HG03108 (cell line): ENCODE results near the gene NAA25.
"Not testable (repeated sequence)": the region's sequence is repeated elsewhere in the genome, so short reads cannot be mapped to it uniquely, and the experiment has no call there.

Source experiments
- ATAC-seq: cut with Tn5 transposase; IDR thresholded peaks from one replicate; pipeline ENCODE4 v1.9.1; 2021; ENCODE audit warnings: moderate library complexity; ENCODE audit not compliant: unreplicated experiment

Gene NAA25

DNA sequence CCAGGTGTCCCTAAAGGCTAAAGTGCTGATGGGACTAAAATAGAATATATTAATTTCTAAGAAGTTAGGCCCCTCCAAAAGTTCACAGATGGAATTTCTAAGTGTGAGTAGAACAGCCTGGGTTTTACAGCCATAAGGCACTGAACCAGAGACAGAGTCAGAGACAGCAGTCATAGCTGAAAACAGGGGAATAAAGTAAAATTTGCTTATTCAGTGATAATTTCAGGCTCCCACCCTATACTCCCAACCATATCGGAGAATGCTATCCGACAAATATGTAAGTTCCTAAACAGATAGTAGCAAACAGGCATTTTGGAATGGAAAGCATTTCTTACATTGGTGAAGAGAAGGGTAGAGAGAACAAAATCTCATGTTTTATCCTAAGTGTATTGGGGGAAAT lies 45.3 kb downstream of the NAA25 start:
- no peak for ATAC-seq

DNA sequence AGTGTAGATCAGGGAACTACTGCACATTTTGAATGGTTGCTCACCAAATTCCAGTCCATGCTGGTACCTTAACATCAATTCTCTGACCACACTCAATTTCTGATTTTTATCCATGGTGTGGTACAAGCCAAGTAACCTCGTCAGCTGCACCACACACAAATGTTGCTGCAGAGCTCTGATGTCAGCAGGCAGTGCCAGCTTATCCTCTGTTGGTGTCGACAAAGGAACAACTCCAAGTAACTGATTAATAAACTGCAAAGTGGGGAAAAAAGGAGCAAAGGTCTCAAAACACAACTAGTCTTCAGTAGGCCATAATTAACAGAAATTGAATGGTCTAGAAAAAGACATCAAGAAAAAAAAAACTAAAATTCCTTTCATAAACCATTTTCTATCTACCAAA lies 47.4 kb downstream of the NAA25 start:
- no peak for ATAC-seq

DNA sequence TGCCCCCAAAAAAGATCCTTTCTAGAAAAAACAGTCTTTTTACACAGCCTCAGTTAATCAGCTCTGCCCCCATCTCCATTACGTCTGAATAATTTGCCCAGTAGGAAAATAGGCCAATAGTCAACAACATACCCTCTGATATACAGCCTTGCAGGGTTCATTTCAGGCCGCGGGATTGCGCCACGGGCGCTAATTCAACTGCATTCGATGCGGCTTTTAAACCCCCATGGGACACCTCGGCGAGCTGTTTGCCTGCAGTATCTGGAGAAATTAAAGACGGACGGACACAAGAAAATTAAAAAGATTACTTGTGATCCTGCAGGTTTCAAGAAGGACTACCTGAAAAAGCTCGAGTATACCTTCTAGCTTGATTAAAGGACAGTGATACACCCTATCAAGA lies 59.2 kb downstream of the NAA25 start:
- no peak for ATAC-seq

DNA sequence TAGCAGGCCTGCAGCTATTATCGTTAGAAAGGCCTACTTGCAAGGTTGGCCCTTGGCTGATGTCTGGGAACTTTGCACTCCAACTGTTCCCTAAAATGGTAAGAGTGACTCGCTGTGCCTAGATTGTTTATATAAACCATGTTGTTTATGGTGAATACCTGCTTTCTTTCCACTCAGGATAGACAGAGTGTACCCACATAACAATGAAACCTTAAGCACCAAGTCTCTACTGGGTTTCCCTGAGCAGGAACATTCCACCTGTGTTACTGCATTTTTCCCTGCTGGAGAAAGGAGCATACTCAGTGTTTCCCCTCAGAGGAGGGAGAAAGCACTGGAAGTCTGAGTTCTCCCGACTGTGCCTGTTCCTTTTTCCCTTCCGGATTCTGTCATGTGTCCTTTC lies 62.6 kb downstream of the NAA25 start:
- ATAC-seq: no peak

DNA sequence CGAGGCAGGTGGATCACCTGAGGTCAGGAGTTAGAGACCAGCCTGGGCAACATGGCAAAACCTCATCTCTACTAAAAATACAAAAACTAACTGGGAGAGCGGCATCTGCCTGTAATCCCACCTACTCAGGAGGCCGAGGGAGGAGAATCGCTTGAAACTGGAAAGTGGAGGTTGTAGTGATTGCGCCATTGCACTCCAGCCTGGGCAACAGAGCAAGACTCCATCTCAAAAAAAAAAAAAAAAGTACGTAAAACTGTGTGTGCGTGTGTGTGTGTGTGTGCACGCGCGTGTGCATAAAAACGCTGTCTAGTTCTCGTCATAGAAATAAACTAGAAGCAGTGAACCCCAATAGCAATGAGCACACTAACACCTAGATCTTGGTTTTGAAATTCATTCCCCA lies 72.0 kb downstream of the NAA25 start:
- not testable (repeated sequence) for ATAC-seq

DNA sequence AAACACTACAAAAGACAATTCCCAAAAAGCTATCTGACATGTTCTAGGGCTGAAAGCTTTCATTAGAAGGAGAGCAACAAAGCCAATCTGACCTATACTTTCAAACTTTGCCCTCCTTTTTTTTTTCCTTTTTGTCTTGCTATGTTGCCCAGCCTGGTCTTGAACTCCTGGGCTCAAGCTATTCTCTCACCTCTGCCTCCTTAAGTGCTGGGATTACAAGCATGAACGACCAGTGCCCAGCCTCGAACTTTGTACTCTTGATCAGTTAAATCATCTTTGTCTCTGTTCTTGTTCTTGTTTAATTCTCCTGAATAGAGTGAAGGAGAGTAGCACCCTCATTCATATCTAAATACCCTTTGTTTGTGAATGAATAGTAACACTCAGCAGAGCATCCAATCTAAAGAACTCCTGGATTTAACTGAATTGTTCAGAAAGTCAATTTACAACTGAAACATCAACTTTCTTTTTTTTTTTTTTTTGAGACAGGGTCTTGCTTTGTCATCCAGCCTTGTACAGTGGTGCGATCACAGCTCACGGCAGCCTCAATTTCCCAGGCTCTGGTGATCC lies 73.3 kb downstream of the NAA25 start:
- no peak for ATAC-seq

DNA sequence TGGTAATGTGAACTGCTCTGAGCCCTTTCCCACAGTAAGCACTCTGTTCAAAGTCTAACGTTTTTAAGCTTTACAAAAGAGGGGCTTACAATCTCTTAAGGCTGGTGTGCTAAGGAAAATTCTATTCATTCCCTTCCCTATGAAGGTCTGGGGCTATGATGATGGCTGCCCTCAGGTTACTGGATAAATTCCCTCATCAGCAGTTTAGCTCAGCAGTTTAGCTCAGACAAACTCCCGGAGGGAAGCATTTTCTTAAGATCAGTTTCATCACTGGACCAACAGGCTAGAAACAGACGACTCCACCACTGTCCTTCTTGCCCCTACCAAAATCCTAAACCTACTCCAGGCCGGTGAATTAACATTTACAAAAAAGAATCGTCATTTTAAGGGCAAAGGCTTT lies 76.3 kb downstream of the NAA25 start:
- ATAC-seq: no peak

DNA sequence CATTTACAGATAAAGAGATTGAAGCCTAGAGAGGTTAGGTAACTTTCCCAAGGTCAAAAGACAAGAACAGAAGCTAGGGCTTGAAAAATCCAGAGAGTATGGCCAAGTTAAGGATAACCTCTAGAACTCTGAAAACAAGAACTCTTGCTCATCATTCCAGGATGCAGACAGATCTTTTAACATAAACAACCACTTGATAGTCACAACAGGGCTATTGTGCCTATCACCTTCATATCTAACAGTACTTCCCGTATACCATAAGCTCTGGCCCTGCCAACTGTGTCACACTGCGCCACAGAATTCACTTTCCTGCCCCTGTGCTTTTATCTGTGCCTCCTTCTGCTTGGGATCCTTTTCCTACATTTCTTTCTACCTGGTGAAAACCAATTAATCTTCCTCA lies 77.1 kb downstream of the NAA25 start:
- ATAC-seq: no peak

DNA sequence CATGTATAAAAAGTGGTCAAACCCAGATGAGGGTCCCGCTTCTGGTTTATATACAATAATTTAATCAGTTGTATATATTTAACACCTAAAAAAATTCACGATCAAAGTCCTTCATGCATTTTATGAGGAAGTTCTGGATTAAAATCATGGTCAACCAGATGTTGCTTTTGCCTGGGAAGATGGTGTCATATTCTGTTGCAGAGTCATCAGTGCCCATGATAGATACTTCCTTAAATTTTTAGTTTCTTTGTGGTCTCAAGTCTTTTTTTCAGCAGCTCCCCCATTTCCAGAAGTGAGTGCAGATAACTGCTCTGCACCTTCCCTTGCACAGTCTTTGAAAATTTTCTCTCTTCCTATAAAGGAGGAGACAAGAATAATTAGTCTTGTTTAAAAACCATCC lies 79.3 kb downstream of the NAA25 start:
- ATAC-seq: no peak

DNA sequence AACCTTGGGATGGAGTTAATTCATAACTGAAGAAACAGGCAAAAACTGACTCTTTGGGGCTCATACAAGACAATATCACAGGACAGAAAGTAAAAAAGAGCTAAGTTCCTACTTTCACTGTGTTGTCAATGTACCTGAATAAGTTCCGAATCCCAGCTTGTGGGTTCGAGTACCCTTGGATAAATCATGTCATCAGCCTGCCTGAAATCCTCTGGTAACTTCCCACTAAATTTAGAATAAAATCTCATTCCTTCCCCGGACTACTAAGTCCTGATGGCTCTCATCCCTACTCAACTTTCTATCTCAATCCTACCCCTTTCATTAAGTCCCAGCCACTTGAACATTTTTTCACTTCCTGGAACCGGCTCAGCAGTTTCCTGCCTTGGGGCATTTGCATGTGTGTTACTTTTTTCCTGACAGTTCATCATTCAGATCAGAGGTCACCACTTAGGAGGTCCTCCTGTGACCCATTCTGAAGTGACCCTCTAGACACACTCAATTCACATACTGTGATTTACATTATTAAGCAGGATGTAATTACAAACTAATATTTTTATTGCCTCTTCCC lies 82.7 kb downstream of the NAA25 start:
- ATAC-seq: no peak

DNA sequence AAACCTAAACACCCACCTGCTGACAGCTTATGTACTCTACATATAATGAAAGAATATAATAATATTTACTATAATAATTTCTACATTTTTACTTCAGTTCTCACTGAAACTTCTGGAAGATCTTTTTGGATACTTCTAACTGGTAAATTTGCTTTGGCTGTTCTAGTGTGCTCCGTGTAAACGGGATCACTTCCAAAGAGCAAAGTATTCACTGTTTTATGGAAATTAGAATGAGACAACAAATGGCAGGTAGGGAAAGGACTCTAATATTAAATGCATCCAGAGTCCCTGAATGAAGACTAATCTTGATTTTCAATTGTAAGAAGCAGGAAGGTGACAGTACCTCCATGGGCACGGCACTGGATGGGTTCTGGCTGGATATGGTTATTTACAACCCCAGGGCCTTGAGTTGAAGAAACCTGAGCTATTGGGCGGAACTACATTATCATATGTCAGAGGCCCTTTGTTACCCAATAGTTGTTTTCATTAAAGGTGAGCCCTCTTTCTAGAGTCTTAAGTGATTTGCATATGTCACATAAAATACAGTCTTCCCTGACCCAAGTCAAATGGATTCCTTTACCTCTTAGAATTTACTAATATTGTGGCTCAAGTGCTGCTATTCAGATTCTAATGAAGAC lies 84.7 kb downstream of the NAA25 start:
- no peak for ATAC-seq

DNA sequence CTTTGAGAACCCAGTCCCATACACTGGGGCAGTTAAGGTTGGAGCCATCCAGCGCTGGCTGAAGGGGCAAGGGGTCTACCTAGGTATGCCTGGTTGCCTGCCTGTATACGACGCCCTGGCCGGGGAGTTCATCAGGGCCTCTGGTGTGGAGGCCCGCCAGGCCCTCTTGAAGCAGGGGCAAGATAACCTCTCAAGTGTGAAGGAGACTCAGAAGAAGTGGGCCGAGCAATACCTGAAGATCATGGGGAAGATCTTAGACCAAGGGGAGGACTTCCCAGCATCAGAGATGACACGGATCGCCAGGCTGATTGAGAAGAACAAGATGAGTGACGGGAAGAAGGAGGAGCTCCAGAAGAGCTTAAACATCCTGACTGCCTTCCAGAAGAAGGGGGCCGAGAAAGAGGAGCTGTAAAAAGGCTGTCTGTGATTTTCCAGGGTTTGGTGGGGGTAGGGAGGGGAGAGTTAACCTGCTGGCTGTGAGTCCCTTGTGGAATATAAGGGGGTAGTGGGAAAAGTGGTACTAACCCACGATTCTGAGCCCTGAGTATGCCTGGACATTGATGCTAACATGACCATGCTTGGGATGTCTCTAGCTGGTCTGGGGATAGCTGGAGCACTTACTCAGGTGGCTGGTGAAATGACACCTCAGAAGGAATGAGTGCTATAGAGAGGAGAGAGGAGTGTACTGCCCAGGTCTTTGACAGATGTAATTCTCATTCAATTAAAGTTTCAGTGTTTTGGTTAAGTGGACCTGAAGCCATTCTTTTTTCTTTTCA lies 86.2 kb downstream of the NAA25 start:
- ATAC-seq: no peak

DNA sequence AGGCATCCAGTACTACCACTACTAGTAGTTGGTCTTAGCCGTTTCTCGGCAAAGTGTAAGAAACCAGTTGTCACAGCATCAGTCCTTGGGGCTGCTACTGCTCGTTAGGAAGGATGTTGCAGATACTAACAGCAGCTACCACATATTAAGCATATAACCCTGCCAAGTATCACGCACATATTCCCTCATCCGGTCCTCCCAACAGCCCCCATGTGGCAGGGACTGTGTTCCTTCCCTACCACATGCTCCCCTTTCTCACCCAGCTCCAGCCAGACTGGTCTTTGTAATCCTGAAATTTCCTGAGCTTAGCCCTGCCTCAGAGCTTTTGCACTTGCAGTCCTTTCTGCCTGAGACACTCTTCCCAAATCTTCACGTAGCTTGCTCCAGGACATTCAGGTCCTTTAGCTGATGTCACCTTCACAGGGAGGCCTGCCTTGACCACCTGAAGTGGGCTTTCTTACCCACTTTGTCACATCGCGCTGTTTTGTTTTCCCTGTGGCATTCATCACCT lies 87.6 kb downstream of the NAA25 start:
- no peak for ATAC-seq

DNA sequence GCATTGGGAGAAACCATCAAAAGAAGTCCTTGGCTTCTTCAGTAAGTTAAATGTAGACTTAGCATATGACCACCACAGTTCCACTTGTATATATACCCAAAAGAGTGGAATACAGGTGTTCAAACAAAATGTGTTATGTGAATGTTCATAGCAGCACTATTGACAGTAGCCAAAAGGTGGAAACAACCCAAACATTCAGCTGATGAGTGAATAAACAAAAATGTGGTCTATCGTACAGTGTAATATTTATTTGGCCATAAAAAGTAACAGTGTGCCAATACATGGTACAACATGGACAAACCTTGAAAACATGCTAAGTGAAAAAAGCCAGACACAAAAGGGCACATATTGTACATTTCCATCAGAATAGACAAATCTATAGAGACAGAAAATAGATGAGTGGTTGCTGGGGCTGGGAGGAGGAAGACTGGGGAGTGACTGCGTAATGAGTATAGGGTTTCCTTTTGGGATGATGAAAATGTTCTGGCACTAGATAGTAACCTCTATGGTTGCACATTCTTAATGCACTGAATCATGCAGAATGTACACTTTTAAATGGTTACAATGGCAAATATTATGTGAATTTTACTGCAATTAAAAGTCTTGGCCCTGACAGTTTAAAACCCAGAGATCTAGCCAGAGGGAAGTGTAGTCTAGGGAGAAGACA lies 89.9 kb downstream of the NAA25 start:
- ATAC-seq: no peak

DNA sequence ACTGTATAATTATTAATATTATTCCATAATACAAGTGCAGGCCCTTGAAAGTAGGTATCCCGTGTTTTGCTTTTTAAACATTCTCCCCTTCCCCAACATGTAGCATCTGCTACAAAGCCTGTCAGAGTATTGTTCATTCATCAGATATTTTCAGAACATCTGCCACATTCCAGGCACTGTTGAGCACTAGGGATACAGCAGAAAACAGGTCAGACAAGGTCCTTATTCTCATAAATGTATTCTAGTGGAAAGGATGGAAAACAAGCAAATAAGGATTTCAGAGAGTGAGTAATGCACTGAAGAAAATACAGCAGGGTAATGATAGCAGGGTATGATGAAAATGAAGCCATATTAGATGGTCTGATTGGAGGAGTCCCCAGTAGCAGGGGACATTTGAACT lies 91.5 kb downstream of the NAA25 start:
- ATAC-seq: no peak

DNA sequence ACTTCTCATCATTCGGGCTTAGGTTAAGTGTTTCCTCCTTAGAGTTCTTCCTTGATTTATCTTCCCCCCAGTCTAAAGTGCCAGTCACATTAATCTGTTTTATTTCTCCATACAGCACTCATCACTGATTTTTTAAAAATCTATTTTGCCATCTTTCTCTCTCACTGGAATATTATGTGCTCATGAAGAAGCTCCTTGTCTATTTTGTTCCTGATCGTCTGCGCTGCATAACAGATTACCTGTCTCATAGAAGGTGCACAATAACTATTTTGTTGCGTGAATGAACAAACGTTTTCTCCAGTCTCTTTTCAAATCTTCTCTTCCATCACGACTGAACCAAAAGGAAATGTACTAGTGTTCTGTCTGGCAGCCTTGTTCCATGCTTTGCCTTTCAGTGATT lies 92.6 kb downstream of the NAA25 start:
- ATAC-seq: no peak

DNA sequence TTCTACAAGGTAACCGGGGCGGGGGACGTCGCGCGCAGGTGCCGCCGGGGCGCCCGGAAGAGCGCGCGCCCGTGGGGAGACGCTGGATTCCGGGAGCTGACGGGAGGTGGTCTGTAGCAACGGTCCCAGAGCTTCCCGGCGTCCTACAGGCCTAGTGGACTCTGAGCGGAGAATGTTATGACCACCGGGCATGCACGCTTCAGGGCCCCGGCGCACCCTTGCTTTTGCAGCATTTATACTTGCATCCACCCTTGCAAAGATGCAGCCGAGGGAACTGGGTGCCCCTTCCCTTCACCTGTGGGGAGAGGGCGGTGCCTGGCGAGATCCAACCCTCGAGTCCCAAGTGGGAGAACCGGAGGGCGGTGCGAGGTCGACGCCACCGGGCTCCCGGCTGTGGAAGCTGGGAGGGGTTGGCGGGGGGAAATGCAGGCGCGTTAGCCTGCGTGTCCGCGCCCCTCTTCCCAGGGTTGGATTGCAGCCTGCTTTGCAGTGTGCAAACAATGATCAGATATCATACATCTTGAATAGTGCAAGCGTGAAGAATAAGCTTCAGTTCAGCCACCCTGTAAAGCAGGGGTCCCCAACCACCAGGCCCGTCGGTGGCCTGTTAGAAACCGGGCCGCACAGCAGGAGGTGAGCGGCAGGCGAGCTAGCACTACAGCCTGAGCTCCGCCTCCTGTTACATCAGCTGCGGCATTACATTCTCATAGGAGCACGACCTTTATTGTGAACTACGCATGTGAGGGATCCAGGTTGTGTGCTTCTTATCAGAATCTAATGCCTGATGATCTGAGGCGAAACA lies 94.8 kb downstream of the NAA25 start:
- peak; percentile 24 for ATAC-seq

DNA sequence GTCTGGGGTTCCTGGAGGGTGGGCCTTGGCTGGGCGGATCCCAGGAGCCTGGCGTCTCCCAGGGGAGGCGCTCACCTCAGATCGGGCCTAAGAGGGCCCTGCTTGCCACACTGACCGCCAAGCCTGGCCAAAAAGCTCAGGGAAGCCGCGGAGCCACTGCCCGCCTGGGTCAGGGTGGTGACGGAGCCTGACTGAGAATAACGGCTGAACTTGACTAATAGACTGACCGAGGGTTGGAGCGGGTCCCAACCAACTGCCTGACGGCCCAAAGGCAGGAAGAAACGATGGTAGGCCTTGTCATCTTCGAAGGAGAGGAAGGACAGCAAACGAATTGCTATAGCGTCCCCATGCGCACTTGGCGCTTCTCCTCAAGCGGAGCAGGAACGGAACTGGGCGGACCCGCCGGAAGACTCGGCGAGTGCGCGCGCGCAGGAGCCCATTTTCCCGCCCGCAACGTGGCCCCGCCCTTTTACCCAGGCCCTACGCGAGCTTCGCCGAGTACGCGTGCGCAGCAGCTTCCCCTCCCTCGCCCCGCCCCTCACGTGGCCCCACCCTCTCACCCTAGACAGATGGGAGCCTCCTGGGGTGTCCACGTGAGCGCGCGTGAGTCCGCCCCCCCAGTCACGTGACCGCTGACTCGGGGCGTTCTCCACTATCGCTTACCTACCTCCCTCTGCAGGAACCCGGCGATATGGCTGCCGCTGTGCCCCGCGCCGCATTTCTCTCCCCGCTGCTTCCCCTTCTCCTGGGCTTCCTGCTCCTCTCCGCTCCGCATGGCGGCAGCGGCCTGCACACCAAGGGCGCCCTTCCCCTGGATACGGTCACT lies 95.6 kb downstream of the NAA25 start, which contains the start of the genes ERP29 and TMEM116:
Gene ERP29 (plus strand): TSS at position 652 of the 826 bp plus-strand sequence. CDS start 40 bp downstream, at position 692.
Gene TMEM116 (minus strand): TSS at position 391 of the 826 bp plus-strand sequence. CDS start 7,895 bp downstream, outside the sequence.
- peak; percentile 61 for ATAC-seq

DNA sequence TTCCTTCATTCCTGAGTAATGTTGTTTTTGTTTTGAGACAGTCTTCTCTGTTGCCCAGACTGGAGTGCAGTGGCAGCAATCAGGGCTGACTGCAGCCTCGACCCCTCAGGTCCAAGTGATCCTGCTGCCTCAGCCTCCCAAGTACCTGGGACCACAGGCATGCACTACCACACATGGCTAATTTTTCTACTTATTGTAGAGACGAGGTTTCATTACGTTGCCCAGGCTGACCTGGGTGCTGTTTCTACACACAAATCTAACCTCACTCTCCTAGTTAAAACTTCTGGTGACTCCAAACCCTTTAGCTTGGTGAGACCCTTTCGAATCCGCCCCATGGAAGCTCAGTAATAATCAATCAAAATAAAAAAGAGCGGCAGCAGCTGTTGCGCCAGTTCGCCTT lies 96.9 kb downstream of the NAA25 start:
- no peak for ATAC-seq
